Glomerular visceral epithelial cell (primary cell): ENCODE results near the gene KCNQ1.

Experiments used
- DNase-seq: peaks from one replicate; pipeline ENCODE4 v3.0.0-alpha.2; 2016; ENCODE audit errors: extremely low spot score

Gene KCNQ1

GRCh38 chr11:2730272-2731129 lies 285.7 kb downstream of the KCNQ1 start:
- DNase-seq: no peak

- DNase-seq: no peak
These were observed 286.6 kb downstream of the KCNQ1 start for GRCh38 chr11:2731130-2732125.

- DNase-seq: no peak
These were observed 287.6 kb downstream of the KCNQ1 start for GRCh38 chr11:2732261-2732939.

- DNase-seq: no peak
These were observed 288.3 kb downstream of the KCNQ1 start for GRCh38 chr11:2732940-2733628.

GRCh38 chr11:2734181-2735052 lies 289.6 kb downstream of the KCNQ1 start:
- DNase-seq: peak; percentile 65

- DNase-seq: no peak
These were observed 290.3 kb downstream of the KCNQ1 start for GRCh38 chr11:2735053-2735589.

GRCh38 chr11:2736577-2737225 lies 291.9 kb downstream of the KCNQ1 start:
- DNase-seq: no peak

GRCh38 chr11:2737226-2737590 lies 292.4 kb downstream of the KCNQ1 start:
- peak; percentile 39 for DNase-seq

- DNase-seq: peak; percentile 59
These were observed 293.1 kb downstream of the KCNQ1 start for GRCh38 chr11:2737866-2738265.

- no peak for DNase-seq
These were observed 294.0 kb downstream of the KCNQ1 start for GRCh38 chr11:2738551-2739431.

GRCh38 chr11:2739531-2740274 lies 294.9 kb downstream of the KCNQ1 start:
- DNase-seq: no peak

GRCh38 chr11:2740275-2740940 lies 295.6 kb downstream of the KCNQ1 start:
- no peak for DNase-seq

- no peak for DNase-seq
These were observed 296.2 kb downstream of the KCNQ1 start for GRCh38 chr11:2741006-2741376.

- DNase-seq: peak; percentile 93
These were observed 296.7 kb downstream of the KCNQ1 start for GRCh38 chr11:2741377-2742131.

- DNase-seq: no peak
These were observed 297.4 kb downstream of the KCNQ1 start for GRCh38 chr11:2742201-2742600.

- no peak for DNase-seq
These were observed 298.0 kb downstream of the KCNQ1 start for GRCh38 chr11:2742611-2743426.
